H1 (cell line): ENCODE measurements around the gene GP2. TPM values are rescaled to one million over a fixed set of nuclear protein-coding genes. Genes with fewer than 3 reads are reported as not detected.
A peak's percentile ranks its signal among the peaks of the same experiment; 100 is the strongest.

ENCODE experiments used
- CTCF ChIA-PET: fragments of 300-600 bp; sonication (Branson Sonifier 250); formaldehyde crosslinking; loops from one replicate; lab custom pipeline; 2021; ENCODE audit not compliant: partially characterized antibody; lab: Charles Lee
- POLR2A ChIA-PET: fragments of 300-600 bp; sonication (Branson Sonifier 250); formaldehyde crosslinking; loops from one replicate; lab custom pipeline; 2021; ENCODE audit warnings: inconsistent platforms; ENCODE audit not compliant: partially characterized antibody; lab: Charles Lee
- DNase-seq, 2 experiments: peaks; one replicate each; pipeline versions ENCODE4 v3.0.0 to v3.0.0-alpha.2; 2010 to 2022; ENCODE audit warnings: low spot score in 2 of 2, low read depth in 1 of 2, mixed read lengths in 1 of 2
- FAIRE-seq: peaks from 2 replicates; lab custom pipeline; 2011; peaks lifted over from hg19 to GRCh38; lab: Jason Lieb, UNC
- H2AFZ ChIP-seq: 2 replicates; pipeline ENCODE4 v1.8.1; 2012; ENCODE audit warnings: low read length, inconsistent platforms
- H2AK5ac ChIP-seq: 2 replicates; pipeline ENCODE4 v1.6.1; 2013; ENCODE audit warnings: low read depth, low read length
- H2BK120ac ChIP-seq: replicated peaks from 2 replicates; pipeline ENCODE3; 2013; ENCODE audit warnings: low read depth, low read length, inconsistent platforms
- H2BK12ac ChIP-seq: 2 replicates; pipeline ENCODE4 v1.6.1; 2013; ENCODE audit warnings: low read depth, low read length
- H2BK15ac ChIP-seq: 2 replicates; pipeline ENCODE4 v1.6.1; 2013; ENCODE audit warnings: low read length
- H2BK20ac ChIP-seq: 2 replicates; pipeline ENCODE4 v1.6.1; 2013; ENCODE audit warnings: low read length
- H2BK5ac ChIP-seq: 2 replicates; pipeline ENCODE4 v1.6.1; 2013; ENCODE audit warnings: low read depth, low read length
- H3K14ac ChIP-seq: 2 replicates; pipeline ENCODE4 v1.6.1; 2013; ENCODE audit warnings: inconsistent platforms; ENCODE audit not compliant: insufficient read length
- H3K18ac ChIP-seq: 2 replicates; pipeline ENCODE4 v1.6.1; 2013; ENCODE audit warnings: low read length; ENCODE audit errors: extremely low read depth
- H3K23ac ChIP-seq: 2 replicates; pipeline ENCODE4 v1.6.1; 2013; ENCODE audit warnings: inconsistent platforms; ENCODE audit not compliant: insufficient read length
- H3K23me2 ChIP-seq: 2 replicates; pipeline ENCODE4 v1.6.1; 2013; ENCODE audit warnings: low read depth, low read length
- H3K27ac ChIP-seq: 2 replicates; pipeline ENCODE4 v1.6.1; 2011; ENCODE audit warnings: low read depth, low read length, inconsistent platforms
- H3K27me3 ChIP-seq, 4 experiments: replicated peaks in 1 of 4; 1 replicate in 1 of 4; 2 replicates in 3 of 4; pipeline versions ENCODE4 v1.6.1 to v1.8.1; 2011 to 2013; ENCODE audit warnings: low read length in 3 of 4, mild to moderate bottlenecking in 3 of 4, inconsistent platforms in 2 of 4, mixed read lengths in 2 of 4, moderate library complexity in 1 of 4; ENCODE audit not compliant: control insufficient read depth in 3 of 4, insufficient read depth in 3 of 4; ENCODE audit errors: extremely low read depth in 1 of 4
- H3K36me3 ChIP-seq, 4 experiments: 2 replicates each; pipeline versions ENCODE4 v1.6.1 to v1.8.1; 2011 to 2013; ENCODE audit warnings: mild to moderate bottlenecking in 4 of 4, low read length in 3 of 4, moderate library complexity in 2 of 4, control low read depth in 1 of 4, inconsistent platforms in 1 of 4; ENCODE audit not compliant: insufficient read depth in 4 of 4, control insufficient read depth in 2 of 4
- H3K4ac ChIP-seq: replicated peaks from 2 replicates; pipeline ENCODE3; 2013; ENCODE audit warnings: low read length, low read depth, mixed read lengths, inconsistent platforms; ENCODE audit not compliant: insufficient read length
- H3K4me1 ChIP-seq, 4 experiments: replicated peaks in 1 of 4; 1 replicate in 1 of 4; 2 replicates in 3 of 4; pipeline versions ENCODE4 v1.6.1 to v1.8.1; 2011 to 2013; ENCODE audit warnings: low read length in 3 of 4, inconsistent platforms in 2 of 4, mixed read lengths in 1 of 4; ENCODE audit not compliant: insufficient read depth in 4 of 4, control insufficient read depth in 3 of 4
- H3K4me2 ChIP-seq, 2 experiments: 2 replicates each; pipeline versions ENCODE4 v1.6.1 to v1.8.1; 2011 to 2013; ENCODE audit warnings: low read depth in 2 of 2, low read length in 2 of 2, control low read depth in 1 of 2, inconsistent platforms in 1 of 2, mild to moderate bottlenecking in 1 of 2; ENCODE audit not compliant: insufficient read depth in 1 of 2
- H3K4me3 ChIP-seq, 4 experiments: fragments of 200-600, 300-600 bp in 1 of 4; sonication (generic), shearing (Covaris generic), sonication (Bioruptor Twin) in 1 of 4; 2 replicates each; pipeline versions ENCODE4 v1.5.1 to v1.8.1; 2011 to 2016; ENCODE audit warnings: low read length in 4 of 4, low read depth in 3 of 4, control low read depth in 2 of 4, inconsistent platforms in 2 of 4, mild to moderate bottlenecking in 2 of 4, mixed read lengths in 1 of 4, moderate library complexity in 1 of 4; ENCODE audit not compliant: insufficient read depth in 2 of 4; ENCODE audit errors: extremely low read depth in 1 of 4
- H3K56ac ChIP-seq: replicated peaks from 2 replicates; pipeline ENCODE3; 2013; ENCODE audit warnings: low read depth, mild to moderate bottlenecking, mixed read lengths, low read length, inconsistent platforms; ENCODE audit not compliant: insufficient read length
- H3K79me1 ChIP-seq: 2 replicates; pipeline ENCODE4 v1.6.1; 2013; ENCODE audit warnings: low read depth, low read length, control low read depth
- H3K79me2 ChIP-seq, 2 experiments: 2 replicates each; pipeline versions ENCODE4 v1.6.1 to v1.8.1; 2012 to 2013; ENCODE audit warnings: low read length in 2 of 2, mild to moderate bottlenecking in 2 of 2, inconsistent platforms in 1 of 2; ENCODE audit not compliant: insufficient read depth in 2 of 2, control insufficient read depth in 1 of 2
- H3K9ac ChIP-seq, 4 experiments: replicated peaks in 1 of 4; 1 replicate in 1 of 4; 2 replicates in 3 of 4; pipeline versions ENCODE4 v1.6.1 to v1.8.1; 2011 to 2013; ENCODE audit warnings: low read depth in 3 of 4, low read length in 3 of 4, control low read depth in 2 of 4, mild to moderate bottlenecking in 2 of 4, moderate library complexity in 2 of 4, inconsistent platforms in 1 of 4; ENCODE audit errors: extremely low read depth in 1 of 4
- H3K9me3 ChIP-seq, 2 experiments: 2 replicates each; pipeline versions ENCODE4 v1.6.1 to v1.8.1; 2012 to 2013; ENCODE audit warnings: mild to moderate bottlenecking in 2 of 2, moderate library complexity in 2 of 2, control low read depth in 1 of 2, inconsistent platforms in 1 of 2, low read depth in 1 of 2, low read length in 1 of 2, mixed read lengths in 1 of 2; ENCODE audit not compliant: insufficient read depth in 2 of 2
- H4K20me1 ChIP-seq, 2 experiments: replicated peaks in 1 of 2; 2 replicates each; pipeline versions ENCODE3 to v1.8.1; 2011 to 2013; ENCODE audit warnings: inconsistent platforms in 2 of 2, low read length in 2 of 2, mild to moderate bottlenecking in 1 of 2; ENCODE audit not compliant: insufficient read depth in 2 of 2, control insufficient read depth in 1 of 2
- H4K5ac ChIP-seq: 2 replicates; pipeline ENCODE4 v1.6.1; 2013; ENCODE audit warnings: low read length, low read depth, mixed read lengths, inconsistent platforms; ENCODE audit not compliant: insufficient read length
- H4K8ac ChIP-seq: 2 replicates; pipeline ENCODE4 v1.8.0; 2013; ENCODE audit warnings: mild to moderate bottlenecking, moderate library complexity, low read length, inconsistent platforms; ENCODE audit not compliant: insufficient read depth; ENCODE audit errors: extremely low read depth
- H4K91ac ChIP-seq: replicated peaks from 2 replicates; pipeline ENCODE3; 2013; ENCODE audit warnings: low read length, mixed read lengths, inconsistent platforms; ENCODE audit not compliant: insufficient read length
- BACH1 ChIP-seq: IDR thresholded peaks from 2 replicates; pipeline ENCODE4 v1.6.1; 2012; ENCODE audit warnings: low read length, improper control_type of control experiment
- BRCA1 ChIP-seq: IDR thresholded peaks from 2 replicates; pipeline ENCODE4 v1.6.1; 2012; ENCODE audit warnings: low read depth, low read length, improper control_type of control experiment
- FOSL1 ChIP-seq: IDR thresholded peaks from 2 replicates; pipeline ENCODE4 v1.6.1; 2011; ENCODE audit warnings: mild to moderate bottlenecking, low read depth, low read length, moderate library complexity; ENCODE audit not compliant: insufficient read depth
- MAFK ChIP-seq: IDR thresholded peaks from 2 replicates; pipeline ENCODE4 v1.6.1; 2012; ENCODE audit warnings: low read depth, mild to moderate bottlenecking, improper control_type of control experiment, low read length
- NANOG ChIP-seq: IDR thresholded peaks from 2 replicates; pipeline ENCODE4 v1.6.1; 2011; ENCODE audit warnings: low read length, low read depth, mild to moderate bottlenecking, inconsistent platforms; ENCODE audit not compliant: insufficient read depth, poor library complexity, severe bottlenecking
- NRF1 ChIP-seq: IDR thresholded peaks from 2 replicates; pipeline ENCODE4 v1.6.1; 2011; ENCODE audit warnings: mild to moderate bottlenecking, low read depth, low read length, improper control_type of control experiment
- POLR2A ChIP-seq, 2 experiments: IDR thresholded peaks; 1 replicate in 1 of 2; 2 replicates in 1 of 2; pipeline ENCODE4 v1.6.1; 2011; ENCODE audit warnings: low read depth in 2 of 2, low read length in 2 of 2, mild to moderate bottlenecking in 2 of 2; ENCODE audit errors: control extremely low read depth in 1 of 2
- RNF2 ChIP-seq: fragments of 200-900, 300-1000 bp; sonication (generic); IDR thresholded peaks from 2 replicates; pipeline ENCODE4 v1.7.1; 2016; ENCODE audit warnings: borderline replicate concordance, low read depth, mild to moderate bottlenecking, antibody characterized with exemption, low read length; ENCODE audit not compliant: poor library complexity, severe bottlenecking; ENCODE audit errors: missing control alignments
- SIRT6 ChIP-seq: IDR thresholded peaks from one replicate; pipeline ENCODE4 v1.7.1; 2012; ENCODE audit warnings: low read length, inconsistent platforms
- SRF ChIP-seq: IDR thresholded peaks from 2 replicates; pipeline ENCODE4 v1.6.1; 2011; ENCODE audit warnings: mild to moderate bottlenecking, low read depth, low read length, moderate library complexity
- YY1 ChIP-seq: IDR thresholded peaks from 2 replicates; pipeline ENCODE4 v1.6.1; 2011; ENCODE audit warnings: low read depth, mild to moderate bottlenecking, low read length
- WGBS, 2 experiments: shearing (Covaris generic) in 1 of 2; methylation state at CpG; one replicate each; pipeline versions ENCODE4 v1.1.6 to v1.1.7; 2013 to 2015; ENCODE audit warnings: low lambda C conversion rate in 2 of 2, mixed read lengths in 2 of 2, inconsistent platforms in 1 of 2, low coverage in 1 of 2, missing lambda C conversion rate in 1 of 2; ENCODE audit not compliant: insufficient replicate concordance in 2 of 2, insufficient coverage in 1 of 2, insufficient read length in 1 of 2; ENCODE audit errors: extremely low coverage in 1 of 2, missing lambda C conversion rate in 1 of 2; 5-methylcytosine and 5-hydroxymethylcytosine counted together
- polyA plus RNA-seq, 7 experiments: library from polyadenylated mRNA; depleted of rRNA in 3 of 7; stranded (reverse) in 5 of 7; unstranded in 2 of 7; fragments of >200 nt in 5 of 7; fragments of 200-250 nt in 2 of 7; gene quantifications; 1 replicate in 5 of 7; 2 replicates in 1 of 7; 4 replicates in 1 of 7; pipeline versions ENCODE4 v1.2.1 to v1.2.3, GENCODE V29; 2011 to 2013; ENCODE audit warnings: missing spikeins in 2 of 7, mixed read lengths in 2 of 7
- total RNA-seq: library from RNA; stranded (reverse); fragmentation: NEBNext Ultra II Directional; extraction: Animal tissue kit (Norgen Biotek cat#: 25700); gene quantifications from 2 replicates; pipeline ENCODE4 v1.2.1, GENCODE V29; 2021

The GP2 gene
- total and polyA plus RNA-seq, 2 of the 8 experiments (the other 6 are each of a cell fraction or from before 2014, with no cell fraction given): not detected

- Histone ChIP-seq H4K8ac (no peak overlapping the region), H3K23me2 (0 out of 2 replicates have a peak, but pooled peaks cover 2% of the 10 kb centered on the region), H3K4me3 (no peak overlapping the region), H2BK5ac (no peak overlapping the region), H3K79me2 (no peaks in the 10 kb centered on the region), H3K9me3 (peaks cover 3 to 6% of the 10 kb centered on the region in 2 experiments; a peak in 1 of 4 replicates), H3K4me2 (no peak overlapping the region), H3K56ac (no peak overlapping the region), H4K91ac (no peak overlapping the region), H2BK20ac (no peak overlapping the region), H2AFZ (no peak overlapping the region), H3K4me1 (no peaks in the 10 kb centered on the region), H3K79me1 (no peaks in the 10 kb centered on the region), H2BK120ac (no peak overlapping the region), H3K36me3 (no peaks in the 10 kb centered on the region), H2BK12ac (no peak overlapping the region), H3K27me3 (no peaks in the 10 kb centered on the region; a peak in 1 of 7 replicates), H3K14ac (no peak overlapping the region), H3K18ac (no peak overlapping the region), H4K20me1 (no peaks in the 10 kb centered on the region), H3K23ac (no peak overlapping the region), H4K5ac (no peak overlapping the region), H3K9ac (no peak overlapping the region), H3K4ac (no peak overlapping the region), H3K27ac (no peak overlapping the region), H2AK5ac (no peak overlapping the region), H2BK15ac (no peak overlapping the region)
- ChIA-PET CTCF (interaction anchor here (1.0 kb wide), 1 partner anchor 103 kb away, joined by 4 read pairs; no protein-coding TSS in a partner anchor), POLR2A (no interaction called here)
- WGBS, 2 experiments: 97% methylated on average over 3 of the region's 3 CpGs; no CpG with 5 or more reads in 1 of the 2 experiments
- TF ChIP-seq MAFK: 0 out of 2 replicates have a peak, but pooled peaks have one; percentile 39
- no peak for TF ChIP-seq NRF1
- TF ChIP-seq POLR2A (IDR thresholded peaks at IDR 0.05; ENCODE audit: control extremely low read depth in 1 of 2, low read depth in 2 of 2, low read length in 2 of 2): no peak
- TF ChIP-seq RNF2: no peak
- TF ChIP-seq SIRT6: no peak
- TF ChIP-seq BRCA1: no peak
- TF ChIP-seq YY1: no peak
- TF ChIP-seq BACH1: peak; percentile 52; the same call in 1 of the 2 replicates
- no peak for TF ChIP-seq FOSL1
- TF ChIP-seq NANOG: no peak
- TF ChIP-seq SRF: no peak
- DNase-seq (no peak), FAIRE-seq (no peak)
Measured at GRCh38 chr16:20280259-20280658, 47.1 kb downstream of the GP2 start.
